NCI-H774 (cell line): Measurements from ENCODE around the gene VAV3.

ENCODE experiments used
- DNase-seq: peaks from one replicate; lab custom pipeline; 2025; lab: John Stamatoyannopoulos, UW

The VAV3 gene

DNA sequence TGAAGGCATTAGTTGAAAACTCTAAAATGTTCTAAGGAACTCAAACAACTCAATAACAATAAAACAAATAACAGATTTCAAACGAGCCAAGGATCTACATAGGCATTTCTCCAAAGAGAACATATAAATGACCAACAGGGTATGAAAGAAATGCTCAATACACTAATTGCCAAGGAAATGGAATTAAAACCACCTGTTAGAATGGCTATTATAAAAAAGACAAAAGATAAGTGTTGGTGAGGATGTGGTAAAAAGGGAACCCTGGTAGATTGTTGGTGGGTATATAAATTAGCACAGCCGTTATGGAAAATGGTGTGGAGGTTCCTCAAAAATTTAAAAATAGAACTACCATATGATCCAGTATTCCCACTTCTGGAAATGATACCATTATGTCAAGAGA, 9.1 kb upstream of the VAV3 start:
- DNase-seq: no peak

DNA sequence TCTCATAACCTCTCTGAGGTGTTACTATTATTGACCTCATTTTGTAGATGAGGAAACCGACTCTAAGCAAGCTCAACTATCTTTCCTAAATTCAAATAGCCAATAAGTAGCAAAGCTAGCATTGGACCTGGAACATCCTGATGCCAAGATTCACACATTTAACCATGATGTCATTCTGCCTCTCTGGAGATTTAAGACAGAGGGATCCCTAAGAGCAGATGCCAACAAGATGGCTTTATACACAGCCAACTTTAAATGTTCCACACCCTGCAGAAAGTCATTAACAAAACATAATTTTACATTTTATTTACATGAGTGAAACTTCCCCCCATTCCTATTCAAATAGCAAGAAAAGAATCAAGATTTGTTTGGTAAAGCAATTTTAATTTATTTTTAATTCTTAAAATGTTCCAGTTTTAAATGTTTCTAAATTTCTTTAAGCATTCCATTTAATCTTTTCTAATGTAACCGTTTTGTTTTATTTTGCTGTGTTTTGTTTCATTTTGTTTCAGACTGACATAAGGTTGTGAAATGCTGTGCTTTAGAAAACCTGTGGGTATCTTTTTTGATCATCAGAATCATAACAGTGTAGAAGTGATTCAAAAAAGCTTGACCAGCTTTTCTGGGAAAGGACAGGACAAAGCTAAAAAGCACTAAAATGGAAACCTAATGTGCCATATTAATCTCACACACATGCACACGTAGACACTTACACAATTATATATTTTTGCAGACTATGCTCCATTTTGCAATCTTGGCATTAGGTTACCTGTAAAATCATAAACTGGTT, 7.6 kb upstream of the VAV3 start:
- no peak for DNase-seq

DNA sequence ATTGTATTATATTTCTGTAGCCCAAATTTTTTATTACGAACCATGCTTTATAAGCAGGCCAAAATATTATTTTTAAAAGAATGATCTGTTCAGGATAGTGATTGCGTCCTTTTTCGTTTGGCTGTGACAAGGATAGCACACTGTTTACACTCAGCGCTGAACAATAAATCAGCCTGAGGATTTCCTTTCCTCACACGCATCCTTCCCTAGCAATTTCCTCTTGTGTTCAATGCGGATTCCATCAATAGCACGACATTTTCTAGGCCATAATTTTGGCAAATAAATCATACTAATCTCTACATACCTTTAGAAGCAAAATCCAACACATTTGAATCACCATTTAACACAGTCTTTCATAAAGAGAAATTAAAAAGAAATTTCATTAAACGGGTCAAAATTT, 1.6 kb upstream of the VAV3 start:
- no peak for DNase-seq

DNA sequence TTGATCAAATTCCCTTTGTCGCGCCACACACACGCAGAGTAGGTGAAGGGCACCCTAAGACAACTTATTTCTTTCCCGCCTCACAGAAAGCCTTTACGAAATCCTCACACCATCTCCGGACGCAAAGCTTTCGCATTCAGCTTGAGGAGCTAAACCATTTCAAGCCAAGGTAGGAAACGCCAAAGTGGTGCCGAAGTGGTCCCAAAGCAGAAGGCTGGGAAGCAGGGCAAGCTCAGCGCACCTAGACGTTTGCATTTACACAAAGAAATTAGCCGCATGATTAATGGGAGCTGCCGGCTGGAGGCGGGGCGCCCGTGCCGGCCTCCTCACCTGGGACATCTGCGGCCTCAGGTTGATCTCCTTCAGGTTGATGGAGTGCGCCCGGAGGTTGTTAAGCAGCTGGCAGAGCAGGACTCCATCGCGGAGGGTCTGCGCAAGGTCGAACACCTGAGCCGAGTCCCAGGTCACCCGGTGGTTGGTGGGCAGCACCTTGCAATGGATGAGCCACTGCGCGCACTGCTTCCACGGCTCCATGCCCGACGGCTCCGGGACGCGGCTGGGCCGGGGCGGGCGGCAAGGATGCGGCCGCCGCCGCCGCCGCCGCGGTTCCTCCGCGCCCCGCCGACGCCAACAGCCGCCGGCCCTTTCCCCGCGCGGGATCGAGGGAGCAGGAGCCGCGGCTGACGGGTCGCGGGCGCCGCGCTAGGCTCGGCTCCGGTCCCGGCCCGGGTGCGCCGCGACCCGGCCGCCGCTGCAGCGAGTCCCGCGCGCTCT, 457 bp downstream of the VAV3 start:
- DNase-seq: no peak

DNA sequence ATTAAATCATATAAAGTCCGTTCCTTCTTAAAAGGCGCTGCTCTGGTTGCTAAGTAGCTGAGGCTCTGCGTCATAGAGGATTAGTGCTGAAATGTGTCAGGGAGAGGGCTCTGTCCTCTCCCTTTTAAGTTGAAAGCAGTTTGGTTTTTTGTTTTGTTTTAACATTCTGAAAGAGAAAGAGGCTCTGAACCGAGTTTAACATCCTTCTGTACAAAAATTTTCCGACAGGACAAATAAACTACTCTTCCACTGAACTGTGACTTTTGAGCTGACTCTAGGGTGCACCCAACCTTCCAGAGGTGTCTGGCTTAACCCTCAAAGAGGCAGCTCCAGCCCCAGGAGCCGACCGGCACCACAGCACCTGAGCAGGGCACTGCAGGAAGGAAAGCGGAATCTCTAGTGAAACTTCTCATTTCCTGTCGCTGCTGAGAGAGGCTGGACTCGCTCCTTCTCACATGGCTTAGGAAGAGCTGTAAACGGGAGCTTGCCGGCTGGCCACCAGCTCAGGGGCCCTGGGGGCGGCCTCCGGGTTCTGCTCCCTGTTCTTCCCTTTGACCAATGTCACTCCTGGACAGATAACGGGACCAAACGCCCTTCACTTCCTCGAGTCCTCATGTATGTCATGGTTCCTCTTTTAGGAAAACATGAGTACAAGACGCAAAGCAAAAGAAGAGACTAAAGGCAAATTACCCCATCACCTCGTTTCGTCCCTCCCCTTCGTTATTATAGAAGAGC, 1.2 kb downstream of the VAV3 start:
- DNase-seq: no peak

DNA sequence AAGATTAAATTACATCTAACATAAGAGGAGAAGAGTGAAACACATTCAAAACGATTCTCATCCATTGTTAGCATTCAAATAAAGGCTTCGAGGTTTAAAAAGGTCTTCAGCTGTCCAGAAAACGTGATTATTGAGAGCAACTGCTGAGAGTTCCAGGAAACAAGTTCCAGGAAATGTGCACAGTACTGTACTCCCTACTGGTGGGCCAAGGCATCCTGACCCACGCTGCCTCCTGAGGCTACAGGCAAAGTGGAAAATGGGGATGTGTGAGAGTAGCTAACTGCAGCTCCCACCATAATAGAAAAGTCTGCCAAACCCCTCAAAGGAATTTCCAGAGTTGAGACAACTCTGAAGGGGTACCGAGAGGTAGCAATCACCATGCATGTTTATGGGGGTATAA, 2.0 kb downstream of the VAV3 start:
- DNase-seq: no peak

DNA sequence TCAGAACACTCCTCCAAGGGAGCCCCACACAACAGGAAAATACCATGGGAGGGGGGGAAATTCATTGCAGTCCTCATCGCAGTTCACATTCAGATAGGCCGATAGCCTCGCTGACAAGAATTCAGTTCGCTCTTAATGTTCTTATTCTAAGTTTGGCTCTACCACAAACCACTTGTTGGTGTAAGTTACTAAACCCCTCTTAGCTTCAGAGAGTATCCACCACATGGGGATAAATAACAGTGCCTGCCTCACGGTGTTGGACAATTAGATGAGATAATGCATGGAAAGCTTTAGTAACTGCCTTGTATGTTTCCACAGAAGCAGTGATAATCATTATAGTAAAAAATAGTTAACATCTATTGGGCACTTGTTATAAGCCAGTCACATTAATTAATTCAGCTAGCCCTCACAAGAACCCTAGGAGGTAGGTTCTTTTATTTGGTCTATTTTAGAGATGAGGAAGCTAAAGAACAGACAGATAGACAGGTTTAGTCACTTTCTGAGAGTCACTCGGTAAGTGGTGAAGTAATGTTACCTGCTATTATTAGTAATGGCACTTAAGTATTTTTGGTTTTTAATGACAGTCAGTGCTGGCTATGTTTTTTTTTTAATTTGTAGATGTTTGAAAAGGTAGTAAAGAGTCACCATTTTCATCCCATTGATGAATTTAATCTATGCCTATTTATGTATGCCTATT, 10.1 kb downstream of the VAV3 start:
- DNase-seq: no peak

DNA sequence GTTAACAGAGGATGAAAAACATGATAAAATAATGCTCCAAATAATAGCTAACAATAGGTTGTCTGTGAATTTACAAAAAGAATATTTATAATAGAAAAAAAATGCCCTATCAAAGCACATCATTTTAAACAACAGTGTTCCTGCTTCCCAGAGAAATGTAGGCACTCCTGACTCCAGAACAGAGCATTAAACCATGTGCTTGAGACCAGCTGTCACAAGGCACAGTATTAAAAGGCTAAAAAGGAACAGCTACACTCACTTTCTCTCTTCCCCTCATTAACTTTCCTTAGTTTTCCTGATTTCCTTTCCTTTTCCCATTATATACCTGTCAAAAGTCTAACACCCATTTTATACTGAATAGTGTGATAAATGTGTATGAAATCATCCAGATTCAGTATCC, 10.9 kb downstream of the VAV3 start:
- no peak for DNase-seq

DNA sequence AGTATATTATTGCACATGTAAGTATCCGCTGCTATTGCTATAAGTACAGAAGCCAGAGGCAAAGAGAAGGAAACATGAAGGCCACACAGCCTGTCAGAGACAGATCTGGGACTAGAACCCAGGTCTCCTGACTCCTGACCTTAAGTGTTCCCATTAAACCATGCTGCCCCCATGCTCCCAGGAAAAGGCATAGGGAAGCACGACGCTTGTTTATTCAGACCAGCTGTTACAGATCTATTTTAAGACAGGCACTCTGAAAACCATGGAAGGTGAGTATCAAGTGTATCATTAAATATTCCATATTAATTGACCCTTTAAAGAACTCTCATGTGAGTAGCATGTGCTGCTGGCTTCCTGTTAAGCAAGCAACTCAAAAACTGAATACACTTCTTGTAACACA, 11.4 kb downstream of the VAV3 start:
- DNase-seq: peak; percentile 32

DNA sequence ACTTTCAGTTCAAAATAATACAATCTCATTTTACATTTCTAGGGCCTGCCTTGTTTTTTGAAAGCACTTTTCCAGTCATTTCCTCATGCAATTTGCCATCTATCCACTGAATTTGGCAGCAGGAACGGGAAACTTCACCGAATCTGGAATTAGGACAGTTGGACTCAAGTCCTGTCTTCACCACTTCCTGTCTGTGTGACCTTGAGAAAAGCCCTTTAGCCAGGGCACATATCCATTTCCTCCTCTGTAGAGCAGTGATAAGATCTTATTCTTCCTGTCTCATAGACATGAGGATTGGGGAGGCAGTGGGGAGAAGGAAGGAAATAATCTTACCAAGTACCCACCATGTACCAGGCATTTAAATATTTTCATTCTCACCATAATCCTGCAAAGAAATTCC, 12.0 kb downstream of the VAV3 start:
- no peak for DNase-seq

DNA sequence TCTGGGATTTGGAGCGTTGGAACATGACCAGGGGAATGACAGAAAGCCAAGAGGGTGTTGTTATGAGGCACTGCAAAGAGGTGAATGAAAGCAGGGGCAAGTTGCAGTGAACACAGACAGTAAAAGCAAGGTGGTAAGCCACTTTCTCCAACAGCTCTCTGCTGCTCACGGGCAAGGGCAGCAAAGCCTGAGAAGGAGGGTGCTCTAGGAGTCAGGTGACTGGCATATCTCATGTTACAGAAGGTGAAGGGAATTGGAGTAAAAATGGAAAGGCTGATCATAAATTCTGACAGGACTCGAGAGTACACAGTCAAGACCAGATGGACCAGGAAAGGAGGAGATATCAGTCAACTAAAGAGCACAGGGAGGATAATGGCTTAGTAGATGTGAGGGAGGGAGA, 14.5 kb downstream of the VAV3 start:
- no peak for DNase-seq

DNA sequence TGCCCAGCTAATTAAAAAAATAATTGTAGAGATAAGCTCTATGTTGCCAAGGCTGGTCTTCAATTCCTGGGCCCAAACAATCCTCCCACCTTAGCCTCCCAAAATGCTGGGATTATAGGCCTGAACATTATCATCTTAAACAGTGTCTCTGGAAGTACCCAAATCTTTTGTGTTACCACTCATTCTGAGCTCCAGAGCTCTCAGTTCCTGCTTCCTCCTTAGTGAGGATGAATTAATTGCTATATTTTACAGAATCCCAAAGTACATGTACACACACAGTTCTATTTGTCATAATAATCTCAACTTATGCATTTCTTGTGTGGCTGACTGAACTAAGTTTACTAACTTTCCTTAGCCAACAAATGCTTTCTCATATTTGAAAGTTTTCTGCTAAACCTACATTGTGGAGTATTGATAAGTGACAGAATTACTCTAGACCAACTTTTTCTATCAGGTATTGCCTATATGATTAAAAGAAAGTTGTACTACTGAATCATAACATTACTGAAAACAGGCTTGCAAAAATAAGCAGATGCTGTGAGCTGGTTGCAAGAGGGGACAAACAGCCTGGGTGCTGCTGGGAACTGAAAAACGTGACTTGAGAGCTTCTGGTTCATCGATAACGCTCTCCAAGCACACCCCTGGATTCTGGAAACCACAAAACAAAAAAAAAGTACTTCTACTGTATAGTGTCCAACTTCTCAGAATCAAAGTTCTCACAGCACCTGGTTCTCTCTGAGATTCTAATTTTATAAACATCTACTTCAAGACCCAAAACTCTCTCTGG, 15.3 kb downstream of the VAV3 start:
- DNase-seq: no peak

DNA sequence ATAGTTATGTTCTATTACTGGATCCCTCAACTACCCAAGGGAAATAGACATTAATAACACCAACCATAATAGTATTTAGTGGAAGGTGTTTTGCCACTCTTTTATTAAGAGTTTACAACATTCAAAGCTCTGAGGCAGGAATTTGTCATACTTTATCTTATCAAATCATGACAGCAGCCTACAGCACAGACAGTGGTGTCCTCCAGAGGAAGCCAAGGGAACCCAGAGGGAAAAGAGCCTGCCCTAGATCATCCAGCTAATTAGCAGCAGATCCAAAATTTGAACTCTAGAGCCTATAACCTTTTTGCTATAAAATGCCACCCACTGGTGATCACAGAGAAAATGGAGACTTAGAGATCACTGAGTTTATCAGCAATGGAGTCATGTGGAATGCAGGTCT, 18.2 kb downstream of the VAV3 start:
- DNase-seq: no peak

DNA sequence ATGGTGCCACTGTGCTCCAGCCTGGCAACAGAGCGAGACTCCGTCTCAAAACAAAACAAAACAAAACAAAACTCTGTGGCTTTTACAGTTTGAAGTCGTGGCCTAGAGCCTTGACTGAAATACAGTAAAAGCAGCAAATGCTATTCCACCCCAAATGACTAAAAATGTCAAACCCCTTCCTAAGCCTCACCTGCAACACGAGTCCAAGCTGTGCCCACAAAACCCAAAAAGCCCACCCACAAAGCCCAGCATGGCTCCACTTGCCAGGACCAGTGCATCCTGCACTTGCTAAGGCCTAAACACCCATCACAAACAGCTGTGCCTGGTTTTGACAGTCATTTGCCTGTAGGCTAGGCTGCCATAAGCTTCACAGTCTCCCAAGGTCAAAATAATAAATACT, 21.3 kb downstream of the VAV3 start:
- DNase-seq: no peak

DNA sequence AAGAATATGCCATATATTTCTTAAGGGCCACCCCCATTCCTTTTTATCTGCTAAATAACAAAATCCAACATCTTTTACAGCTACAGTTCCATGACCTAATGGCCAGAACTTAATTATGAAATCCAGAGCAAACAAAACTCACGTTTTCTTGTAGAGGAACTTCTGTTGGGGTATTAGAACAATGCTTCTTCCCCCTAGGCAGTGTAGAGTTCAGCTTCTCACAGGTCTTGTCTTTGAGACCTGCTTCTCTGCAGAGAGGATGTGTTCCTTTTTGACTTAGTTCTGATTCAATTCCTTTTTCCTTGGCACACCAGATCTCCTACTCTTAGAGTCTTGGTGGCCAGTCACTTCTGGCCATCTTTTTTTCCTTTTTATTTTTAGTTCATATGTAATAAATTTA, 22.2 kb downstream of the VAV3 start:
- DNase-seq: no peak

DNA sequence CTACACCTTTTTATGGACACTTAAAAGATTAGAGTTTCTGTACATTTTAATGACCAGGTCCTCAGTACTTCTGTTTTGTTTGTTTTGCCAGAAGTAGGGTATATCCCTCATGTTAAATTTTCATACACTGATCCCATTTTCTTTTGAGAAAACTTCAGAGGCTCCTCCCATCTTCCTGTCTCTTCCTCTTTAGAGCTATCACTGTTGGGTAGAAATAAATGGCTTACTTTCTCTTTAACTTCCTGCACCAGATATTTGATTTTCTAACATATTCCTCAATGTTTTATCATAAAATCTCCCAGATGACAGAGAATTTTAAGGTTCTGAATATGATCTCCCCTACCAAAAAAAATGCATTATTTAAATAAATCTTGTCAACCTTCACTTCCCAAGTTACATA, 23.4 kb downstream of the VAV3 start:
- DNase-seq: no peak

DNA sequence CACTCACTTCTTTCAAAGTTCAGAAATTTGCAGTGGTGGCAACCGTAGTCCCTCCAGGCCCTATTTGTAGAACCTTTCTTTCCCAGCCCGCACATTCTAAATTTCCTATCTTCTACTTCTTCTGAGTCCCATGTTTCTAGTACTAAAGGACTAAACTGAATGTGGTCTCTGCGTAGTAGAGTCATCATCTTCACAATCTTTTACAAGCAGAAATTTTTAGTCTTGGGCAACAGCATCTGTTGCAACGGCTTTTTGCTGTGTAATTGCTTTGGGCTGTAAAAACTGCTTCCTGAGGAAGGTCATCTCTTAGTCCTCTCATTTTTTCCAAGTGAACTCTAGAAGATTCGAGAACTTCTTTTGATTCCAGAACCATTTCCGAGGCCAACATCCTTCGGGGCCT, 23.9 kb downstream of the VAV3 start:
- DNase-seq: no peak

DNA sequence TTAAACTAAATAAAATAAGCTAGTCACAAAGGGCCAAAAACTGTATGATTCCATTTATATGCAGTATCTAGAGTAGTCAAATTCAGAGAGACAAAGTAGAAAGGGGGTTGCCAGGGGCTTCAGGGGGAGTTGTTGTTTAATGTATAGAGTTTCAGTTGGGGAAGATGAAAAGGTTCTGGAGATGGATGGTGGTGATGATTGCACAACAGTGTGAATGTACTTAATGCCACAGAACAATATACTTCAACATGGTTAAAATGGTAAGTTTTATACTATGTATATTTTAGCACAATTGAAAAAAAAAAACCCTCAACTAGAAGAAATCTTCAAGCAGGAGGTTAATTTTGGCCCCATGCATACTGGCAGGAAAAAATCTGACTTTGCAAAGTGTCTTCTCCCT, 24.3 kb downstream of the VAV3 start:
- no peak for DNase-seq

DNA sequence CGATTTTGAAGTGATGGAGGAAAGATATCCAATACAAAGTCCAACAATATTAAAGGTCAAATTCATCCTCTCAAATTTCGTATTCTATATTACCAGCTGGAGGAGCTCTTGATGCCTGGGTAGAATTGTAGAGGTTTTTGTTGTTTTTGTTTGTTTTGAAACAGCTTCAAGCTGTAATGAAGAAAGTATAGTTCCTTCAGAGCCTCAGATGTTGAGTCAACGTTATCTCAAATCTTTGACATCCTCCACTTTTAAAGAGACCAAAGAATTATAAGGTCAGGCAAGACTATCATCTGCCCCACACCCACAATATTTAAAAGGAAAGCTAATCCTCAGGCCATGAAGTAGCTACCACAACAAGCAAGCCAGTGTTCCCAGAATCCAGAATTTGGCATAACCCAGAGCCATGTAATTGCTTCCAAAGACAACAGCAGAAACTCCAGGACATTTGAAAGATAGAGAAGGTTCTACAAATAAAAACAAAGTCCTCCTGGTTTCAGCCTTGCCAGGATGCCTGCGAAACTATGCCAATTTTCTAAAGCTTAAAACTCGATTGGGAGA, 24.9 kb downstream of the VAV3 start:
- DNase-seq: no peak

DNA sequence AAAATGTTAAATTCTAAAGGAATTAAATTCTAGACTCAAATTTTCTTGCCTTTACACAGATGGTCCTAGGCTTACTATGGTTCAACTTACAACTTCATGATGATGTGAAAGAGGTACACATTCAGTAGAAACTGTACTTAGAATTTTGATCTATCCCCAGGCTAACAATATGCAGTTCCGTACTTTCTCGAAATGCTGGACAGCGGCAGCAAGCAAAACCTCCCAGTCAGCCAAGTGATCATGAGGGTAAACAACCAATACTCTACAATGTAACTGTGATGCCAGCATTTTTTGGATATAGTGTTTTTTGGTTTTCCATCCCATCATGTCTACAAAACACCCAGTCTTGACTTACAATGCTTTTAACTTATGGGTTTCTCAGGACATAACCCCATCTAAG, 25.7 kb downstream of the VAV3 start:
- DNase-seq: no peak
